ENCODE data around the gene COX4I2.

DNA sequence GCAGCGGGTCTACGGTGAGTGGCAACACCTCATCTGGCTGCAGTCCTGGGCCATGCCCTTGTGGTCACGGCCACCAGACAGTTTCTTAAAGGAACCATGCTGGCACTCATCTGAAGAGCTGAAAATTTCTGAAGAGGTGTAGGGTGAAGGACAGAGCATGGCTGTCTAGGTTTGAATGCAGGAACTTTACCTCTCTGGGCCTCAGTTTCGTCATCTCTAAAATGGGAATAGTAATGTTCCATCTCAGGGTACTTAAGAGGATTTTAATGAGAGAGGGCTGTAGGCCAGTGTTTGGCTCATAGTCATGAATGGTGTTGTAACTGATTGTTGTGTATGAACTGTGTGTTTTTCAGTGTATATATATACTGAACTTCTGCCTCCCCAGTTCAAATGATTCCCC lies 5.8 kb downstream of the COX4I2 start:
- TF ChIP-seq, protein P1, sequence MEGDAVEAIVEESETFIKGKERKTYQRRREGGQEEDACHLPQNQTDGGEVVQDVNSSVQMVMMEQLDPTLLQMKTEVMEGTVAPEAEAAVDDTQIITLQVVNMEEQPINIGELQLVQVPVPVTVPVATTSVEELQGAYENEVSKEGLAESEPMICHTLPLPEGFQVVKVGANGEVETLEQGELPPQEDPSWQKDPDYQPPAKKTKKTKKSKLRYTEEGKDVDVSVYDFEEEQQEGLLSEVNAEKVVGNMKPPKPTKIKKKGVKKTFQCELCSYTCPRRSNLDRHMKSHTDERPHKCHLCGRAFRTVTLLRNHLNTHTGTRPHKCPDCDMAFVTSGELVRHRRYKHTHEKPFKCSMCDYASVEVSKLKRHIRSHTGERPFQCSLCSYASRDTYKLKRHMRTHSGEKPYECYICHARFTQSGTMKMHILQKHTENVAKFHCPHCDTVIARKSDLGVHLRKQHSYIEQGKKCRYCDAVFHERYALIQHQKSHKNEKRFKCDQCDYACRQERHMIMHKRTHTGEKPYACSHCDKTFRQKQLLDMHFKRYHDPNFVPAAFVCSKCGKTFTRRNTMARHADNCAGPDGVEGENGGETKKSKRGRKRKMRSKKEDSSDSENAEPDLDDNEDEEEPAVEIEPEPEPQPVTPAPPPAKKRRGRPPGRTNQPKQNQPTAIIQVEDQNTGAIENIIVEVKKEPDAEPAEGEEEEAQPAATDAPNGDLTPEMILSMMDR (IDR thresholded peaks at IDR 0.05; ENCODE audit: extremely low read depth in 1 of 2, insufficient read depth in 1 of 2, low read depth in 1 of 2, low read length in 2 of 2), result no peak
- no peak for TF ChIP-seq POLR2A (IDR thresholded peaks at IDR 0.05; ENCODE audit: low read depth, low read length)
- TF ChIP-seq, protein P2, sequence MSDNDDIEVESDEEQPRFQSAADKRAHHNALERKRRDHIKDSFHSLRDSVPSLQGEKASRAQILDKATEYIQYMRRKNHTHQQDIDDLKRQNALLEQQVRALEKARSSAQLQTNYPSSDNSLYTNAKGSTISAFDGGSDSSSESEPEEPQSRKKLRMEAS (IDR thresholded peaks at IDR 0.05; ENCODE audit: insufficient read depth, insufficient read length), result no peak
- no peak for TF ChIP-seq MYC (IDR thresholded peaks at IDR 0.05; ENCODE audit: low read depth, low read length)
- TF ChIP-seq POLR2AphosphoS5 (IDR thresholded peaks at IDR 0.05; ENCODE audit: insufficient read depth, low read depth, low read length), result no peak
- TF ChIP-seq JUN (IDR thresholded peaks at IDR 0.05; ENCODE audit: borderline replicate concordance, insufficient read depth, insufficient read length, low read depth), result no peak
